ENCODE measurements around the gene ATP6V1F.

GRCh38 chr7:128871050-128871449 lies 8.4 kb downstream of the ATP6V1F start:
- TF ChIP-seq, protein P1, sequence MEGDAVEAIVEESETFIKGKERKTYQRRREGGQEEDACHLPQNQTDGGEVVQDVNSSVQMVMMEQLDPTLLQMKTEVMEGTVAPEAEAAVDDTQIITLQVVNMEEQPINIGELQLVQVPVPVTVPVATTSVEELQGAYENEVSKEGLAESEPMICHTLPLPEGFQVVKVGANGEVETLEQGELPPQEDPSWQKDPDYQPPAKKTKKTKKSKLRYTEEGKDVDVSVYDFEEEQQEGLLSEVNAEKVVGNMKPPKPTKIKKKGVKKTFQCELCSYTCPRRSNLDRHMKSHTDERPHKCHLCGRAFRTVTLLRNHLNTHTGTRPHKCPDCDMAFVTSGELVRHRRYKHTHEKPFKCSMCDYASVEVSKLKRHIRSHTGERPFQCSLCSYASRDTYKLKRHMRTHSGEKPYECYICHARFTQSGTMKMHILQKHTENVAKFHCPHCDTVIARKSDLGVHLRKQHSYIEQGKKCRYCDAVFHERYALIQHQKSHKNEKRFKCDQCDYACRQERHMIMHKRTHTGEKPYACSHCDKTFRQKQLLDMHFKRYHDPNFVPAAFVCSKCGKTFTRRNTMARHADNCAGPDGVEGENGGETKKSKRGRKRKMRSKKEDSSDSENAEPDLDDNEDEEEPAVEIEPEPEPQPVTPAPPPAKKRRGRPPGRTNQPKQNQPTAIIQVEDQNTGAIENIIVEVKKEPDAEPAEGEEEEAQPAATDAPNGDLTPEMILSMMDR (conservative IDR thresholded peaks at IDR 0.05 in 1 of 2, IDR thresholded peaks at IDR 0.05 in 1 of 2; ENCODE audit: extremely low read depth in 1 of 2, insufficient read depth in 1 of 2, low read depth in 1 of 2, low read length in 2 of 2) = no peak
- no peak for TF ChIP-seq EZH2 (IDR thresholded peaks at IDR 0.05; ENCODE audit: borderline replicate concordance, low read length)
